Mucosa of gallbladder (tissue), 1 donor: ENCODE measurements around the gene RUFY1. TPM values are rescaled to one million over a fixed set of nuclear protein-coding genes. Genes with fewer than 3 reads are reported as not detected.
"Not testable (repeated sequence)": the region's sequence is repeated elsewhere in the genome, so short reads cannot be mapped to it uniquely, and the experiment has no call there.

Experiments
- DNase-seq: peaks from one replicate; pipeline ENCODE4 v3.0.0-alpha.2; 2020; ENCODE audit warnings: low spot score
- total RNA-seq: library from RNA; stranded (reverse); gene quantifications from one replicate; pipeline ENCODE4 v1.2.1, GENCODE V29; 2021
- donor health status: DM: no; HTN: no; CAD: no.

RUFY1 gene, protein sequence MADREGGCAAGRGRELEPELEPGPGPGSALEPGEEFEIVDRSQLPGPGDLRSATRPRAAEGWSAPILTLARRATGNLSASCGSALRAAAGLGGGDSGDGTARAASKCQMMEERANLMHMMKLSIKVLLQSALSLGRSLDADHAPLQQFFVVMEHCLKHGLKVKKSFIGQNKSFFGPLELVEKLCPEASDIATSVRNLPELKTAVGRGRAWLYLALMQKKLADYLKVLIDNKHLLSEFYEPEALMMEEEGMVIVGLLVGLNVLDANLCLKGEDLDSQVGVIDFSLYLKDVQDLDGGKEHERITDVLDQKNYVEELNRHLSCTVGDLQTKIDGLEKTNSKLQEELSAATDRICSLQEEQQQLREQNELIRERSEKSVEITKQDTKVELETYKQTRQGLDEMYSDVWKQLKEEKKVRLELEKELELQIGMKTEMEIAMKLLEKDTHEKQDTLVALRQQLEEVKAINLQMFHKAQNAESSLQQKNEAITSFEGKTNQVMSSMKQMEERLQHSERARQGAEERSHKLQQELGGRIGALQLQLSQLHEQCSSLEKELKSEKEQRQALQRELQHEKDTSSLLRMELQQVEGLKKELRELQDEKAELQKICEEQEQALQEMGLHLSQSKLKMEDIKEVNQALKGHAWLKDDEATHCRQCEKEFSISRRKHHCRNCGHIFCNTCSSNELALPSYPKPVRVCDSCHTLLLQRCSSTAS
- total RNA-seq: 54.7 TPM

DNA sequence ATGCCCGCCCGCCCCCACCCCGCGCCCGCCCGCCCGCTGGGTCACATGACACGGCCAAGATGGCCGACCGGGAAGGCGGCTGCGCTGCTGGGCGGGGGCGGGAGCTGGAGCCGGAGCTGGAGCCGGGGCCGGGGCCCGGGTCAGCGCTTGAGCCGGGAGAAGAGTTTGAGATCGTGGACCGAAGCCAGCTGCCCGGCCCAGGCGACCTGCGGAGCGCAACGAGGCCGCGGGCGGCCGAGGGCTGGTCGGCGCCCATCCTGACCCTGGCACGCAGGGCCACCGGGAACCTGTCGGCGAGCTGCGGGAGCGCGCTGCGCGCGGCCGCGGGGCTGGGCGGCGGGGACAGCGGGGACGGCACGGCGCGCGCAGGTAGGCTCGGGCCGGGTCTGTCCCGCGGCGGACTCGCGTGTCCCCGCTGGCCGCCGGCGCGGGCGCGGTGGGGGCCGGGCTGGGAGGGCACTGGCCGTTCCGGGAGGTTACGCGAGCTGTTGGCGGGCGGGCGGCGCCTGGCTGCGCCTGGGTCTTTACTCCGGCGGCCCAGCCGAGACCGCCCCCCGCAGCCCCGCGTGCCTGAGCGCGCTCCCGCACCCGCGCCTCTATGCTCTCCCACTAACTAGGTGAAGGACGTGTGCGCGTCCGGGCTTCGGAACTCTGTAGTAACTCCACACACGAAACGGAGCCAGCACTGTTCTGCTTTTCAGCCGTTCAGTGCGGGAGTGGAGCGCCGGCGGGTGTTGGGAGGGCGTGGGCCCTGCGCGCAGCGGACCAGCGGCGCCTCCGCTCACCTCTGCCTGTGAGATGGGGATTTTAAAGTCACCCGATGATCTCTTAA lies at the start of gene RUFY1:
Gene RUFY1, plus strand, starts transcription at position 44 of the 832 bp plus-strand sequence. Its CDS starts 16 bp downstream, at position 60.
- peak; percentile 84 for DNase-seq

DNA sequence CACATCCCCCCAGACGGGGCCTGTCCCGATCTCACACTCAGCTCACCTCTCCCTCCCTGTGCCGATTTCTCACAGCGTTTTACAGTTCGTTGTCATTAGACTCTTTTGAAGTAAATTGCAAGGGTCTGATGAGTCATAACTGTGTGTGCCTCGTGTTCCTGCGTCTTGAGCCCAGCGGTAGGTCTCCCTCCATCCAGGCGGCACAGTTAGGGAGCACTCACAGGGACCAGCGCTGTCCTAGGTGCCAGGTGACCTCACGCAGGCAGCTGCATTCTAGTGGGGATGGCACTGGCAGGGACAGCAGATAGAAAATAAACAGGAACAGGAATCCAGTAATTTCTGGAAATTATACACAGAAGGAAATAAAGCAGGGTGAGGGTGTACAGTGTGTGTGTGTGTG lies 48.4 kb upstream of the RUFY1 start:
- DNase-seq: not testable (repeated sequence)

DNA sequence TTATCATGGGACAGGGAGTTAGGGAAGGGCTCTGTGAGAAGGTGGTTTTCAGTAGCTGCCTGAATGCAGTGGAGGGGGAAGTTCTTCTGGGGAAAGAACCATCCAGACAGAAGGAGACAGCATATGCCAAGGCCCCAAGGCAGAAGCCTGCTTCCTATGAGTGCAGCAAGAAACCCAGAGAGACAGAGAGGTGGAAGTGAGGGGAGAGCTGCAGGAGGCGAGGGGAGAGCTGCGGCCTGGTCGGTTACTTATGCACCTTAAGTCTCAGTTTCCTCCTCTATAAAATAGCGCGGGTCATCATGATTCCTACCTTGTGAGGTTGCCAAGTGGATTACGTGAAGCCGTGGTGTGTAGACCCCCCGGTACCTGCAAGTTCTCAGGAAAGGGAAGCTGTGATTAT lies 47.9 kb upstream of the RUFY1 start:
- not testable (repeated sequence) for DNase-seq

DNA sequence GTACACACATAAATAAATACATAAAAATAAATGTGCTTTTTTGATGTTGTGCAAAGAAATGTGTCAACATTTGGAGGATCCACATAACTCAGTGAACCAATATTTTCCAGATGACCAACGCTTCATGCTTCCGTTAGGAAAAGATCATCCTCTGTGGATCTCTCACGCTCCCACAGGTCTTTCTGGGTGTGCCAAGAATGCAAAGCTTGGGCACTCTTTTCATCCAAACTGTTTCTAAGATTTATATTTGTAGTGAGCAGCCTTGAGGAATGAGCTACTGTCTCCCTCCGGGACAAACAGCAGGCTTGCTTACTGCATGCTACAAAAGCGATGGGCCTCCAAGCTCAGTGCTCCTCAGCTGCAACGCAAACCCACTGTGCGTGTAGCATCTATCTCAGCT lies 46.2 kb upstream of the RUFY1 start:
- no peak for DNase-seq

DNA sequence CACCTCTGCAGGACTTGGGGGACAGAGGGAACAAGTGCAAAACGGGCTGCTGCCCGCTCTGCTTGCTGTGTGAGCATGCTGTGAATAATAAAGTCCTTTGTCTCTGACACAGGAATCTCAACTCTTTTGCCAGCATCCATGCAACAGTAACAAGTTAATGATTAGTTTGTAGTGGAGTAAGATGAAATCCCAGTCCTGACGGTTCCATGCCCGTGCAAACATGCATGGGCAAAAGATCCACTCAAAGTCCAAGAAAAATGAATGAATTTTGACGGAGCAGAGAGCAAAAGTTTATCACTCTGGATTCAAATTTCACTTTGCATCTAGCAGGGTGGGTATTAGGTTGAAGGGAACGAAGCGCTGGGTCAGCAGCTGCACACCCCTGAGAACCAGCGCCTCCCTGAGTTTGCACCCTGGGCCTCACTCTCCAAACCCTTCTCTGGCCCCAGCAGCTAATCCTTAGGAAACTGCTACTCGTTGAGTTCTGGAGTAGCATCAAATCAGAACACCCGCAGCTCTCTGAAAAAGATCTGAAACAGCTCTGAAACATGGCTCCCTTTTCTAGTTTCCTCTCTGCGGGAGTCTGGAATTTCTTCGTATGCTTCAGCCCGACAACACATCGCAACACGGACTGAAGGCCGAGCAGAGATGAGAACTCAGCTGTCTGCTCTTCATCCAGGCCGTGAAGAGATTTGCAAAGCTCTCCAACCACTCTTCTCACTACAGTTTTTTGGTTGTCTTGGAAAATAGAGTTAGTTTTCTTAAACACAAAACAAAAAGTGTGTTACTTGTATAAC lies 45.6 kb upstream of the RUFY1 start:
- no peak for DNase-seq

GRCh38 chr5:179505636-179506261 lies 44.6 kb upstream of the RUFY1 start:
- no peak for DNase-seq

- DNase-seq: no peak
These were observed 41.1 kb upstream of the RUFY1 start for GRCh38 chr5:179509239-179509638.

GRCh38 chr5:179509845-179510244 lies 40.5 kb upstream of the RUFY1 start:
- no peak for DNase-seq

- no peak for DNase-seq
These were observed 37.8 kb upstream of the RUFY1 start for GRCh38 chr5:179512452-179513000.

- not testable (repeated sequence) for DNase-seq
These were observed 34.9 kb upstream of the RUFY1 start for GRCh38 chr5:179515501-179515900.

DNA sequence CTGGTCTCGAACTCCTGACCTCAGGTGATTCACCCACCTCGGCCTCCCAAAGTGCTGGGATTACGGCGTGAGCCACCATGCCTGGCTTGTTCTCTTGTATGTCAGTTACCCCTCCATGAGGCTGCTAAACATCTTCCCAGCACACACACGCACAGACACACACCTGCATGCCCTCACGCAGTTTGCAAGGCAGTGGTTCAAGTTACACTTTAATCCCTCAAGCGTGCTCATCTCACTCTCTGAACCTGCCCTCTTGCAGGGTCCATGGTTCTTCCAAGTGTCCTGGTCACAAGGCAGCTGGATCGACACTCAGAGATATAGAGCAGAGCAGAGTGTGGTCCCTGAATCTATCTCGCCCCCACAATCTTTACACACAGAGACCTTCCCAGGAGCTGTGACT lies 34.1 kb upstream of the RUFY1 start:
- no peak for DNase-seq

- not testable (repeated sequence) for DNase-seq
These were observed 32.6 kb upstream of the RUFY1 start for GRCh38 chr5:179517746-179518145.

DNA sequence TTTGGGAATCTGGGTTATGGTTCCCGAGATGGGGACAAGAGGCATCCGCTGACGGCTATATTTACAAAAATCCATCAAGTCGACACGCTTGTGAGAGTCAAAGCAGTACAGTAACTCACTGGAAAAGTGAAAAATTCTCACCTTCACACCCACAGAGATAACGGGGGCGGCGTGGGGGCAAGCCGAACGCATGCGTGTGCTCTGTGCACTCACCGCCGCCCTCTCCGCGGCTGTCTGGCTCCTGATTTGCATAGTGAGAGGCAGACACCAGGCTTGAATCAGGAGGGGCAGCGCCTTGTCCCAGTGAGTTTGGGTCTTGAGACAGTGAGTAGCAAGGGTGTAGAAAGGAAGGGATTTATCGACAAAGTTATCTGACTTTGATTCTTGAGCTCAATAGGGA lies 32.0 kb upstream of the RUFY1 start:
- not testable (repeated sequence) for DNase-seq

DNA sequence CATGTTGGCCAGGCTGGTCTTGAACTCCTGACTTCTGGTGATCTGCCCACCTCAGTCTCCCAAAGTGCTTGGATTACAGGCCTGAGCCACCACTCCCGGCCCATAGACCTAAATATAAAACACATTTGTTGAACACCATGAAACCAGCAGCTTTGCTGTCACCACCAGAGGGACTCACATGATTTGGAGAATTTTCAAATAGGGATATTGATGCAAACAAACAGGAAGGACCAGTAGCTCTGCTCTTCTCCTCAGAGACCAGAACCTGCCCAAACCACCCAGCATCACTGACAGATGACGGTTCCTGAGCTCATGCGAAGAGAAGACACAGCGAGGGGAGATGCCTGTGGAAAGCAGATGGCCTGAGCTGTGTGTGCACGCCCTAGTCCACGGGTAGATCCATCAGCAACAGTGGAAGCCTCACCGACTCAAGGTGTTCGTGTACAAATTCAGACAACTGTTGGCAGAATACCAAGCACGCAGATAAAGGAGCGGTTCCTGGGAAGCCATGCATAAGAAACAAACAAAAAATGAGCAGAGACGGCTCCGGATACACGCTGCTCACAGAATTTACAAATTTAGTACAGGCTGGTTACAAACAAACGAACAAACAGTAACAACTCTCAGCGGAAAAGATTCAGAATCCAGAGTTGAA lies 30.8 kb upstream of the RUFY1 start:
- DNase-seq: not testable (repeated sequence)

GRCh38 chr5:179522107-179522506 lies 28.2 kb upstream of the RUFY1 start:
- not testable (repeated sequence) for DNase-seq

DNA sequence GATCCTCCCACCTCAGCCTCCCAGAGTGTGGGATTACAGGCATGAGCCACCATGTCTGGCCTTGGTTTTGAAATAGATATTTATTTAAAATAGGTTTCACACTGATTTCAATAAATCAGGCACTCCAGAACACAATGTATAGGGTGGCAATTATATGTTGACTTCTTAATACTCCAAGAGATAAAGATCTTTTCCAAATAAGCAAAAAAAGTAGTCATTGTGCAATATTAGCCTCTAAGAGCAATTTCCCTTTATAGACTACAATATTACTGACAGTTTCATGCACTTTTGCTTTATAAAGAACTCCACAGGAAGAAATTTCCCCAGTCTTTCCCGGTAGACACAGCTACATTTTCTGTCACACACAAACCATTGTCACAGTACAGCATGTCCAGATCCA lies 23.4 kb upstream of the RUFY1 start:
- DNase-seq: no peak

- peak; percentile 64 for DNase-seq
These were observed 20.0 kb upstream of the RUFY1 start for GRCh38 chr5:179530069-179530998.

DNA sequence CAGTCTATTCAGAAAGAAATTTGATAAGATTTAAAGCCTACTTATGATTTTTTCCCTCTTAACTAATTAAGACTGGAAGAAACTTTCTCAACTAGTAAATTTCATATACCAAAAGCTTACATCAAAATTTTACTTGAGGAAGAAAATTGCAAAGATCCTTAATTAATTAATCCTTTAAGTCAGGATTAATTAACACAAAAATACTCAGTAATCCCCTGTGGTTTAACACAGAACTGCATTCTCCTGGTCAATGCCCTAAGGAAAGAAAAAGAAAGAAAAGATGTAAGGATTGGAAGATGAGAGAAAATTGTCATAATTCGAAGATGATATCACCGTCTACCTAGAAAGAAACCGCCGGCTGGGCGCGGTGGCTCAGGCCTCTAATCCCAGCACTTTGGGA lies 17.3 kb upstream of the RUFY1 start:
- no peak for DNase-seq

DNA sequence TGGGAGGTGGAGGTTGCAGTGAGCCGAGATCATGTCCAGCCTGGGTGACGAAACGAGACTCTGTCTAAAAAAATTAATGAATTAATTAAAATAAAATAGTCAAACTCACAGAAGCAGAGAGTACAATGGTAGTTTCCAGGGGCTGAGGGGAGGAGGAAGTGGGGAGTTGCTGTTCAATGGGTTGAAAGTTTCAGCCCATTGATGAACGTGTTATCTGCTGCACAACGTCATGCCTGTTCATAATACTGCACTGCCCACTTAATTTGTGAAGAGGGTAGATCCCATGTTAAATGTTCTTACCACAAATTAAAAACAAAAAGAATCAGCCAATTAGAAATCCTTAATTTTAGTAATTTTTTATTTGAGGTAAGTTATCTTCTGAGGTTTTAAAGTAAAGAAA lies 16.4 kb upstream of the RUFY1 start:
- no peak for DNase-seq
